BE2C (cell line): ENCODE measurements around the gene KCNIP4.

ENCODE experiments used
- DNase-seq: peaks from one replicate; pipeline ENCODE4 v3.0.0-alpha.2; 2020
- H3K27me3 ChIP-seq: fragments of 250-450 bp; sonication (Bioruptor Pico); 2 replicates; pipeline ENCODE4 v1.5.1; 2020; ENCODE audit warnings: mild to moderate bottlenecking
- H3K36me3 ChIP-seq: fragments of 250-450 bp; sonication (Bioruptor Pico); 2 replicates; pipeline ENCODE4 v1.5.1; 2020; ENCODE audit warnings: mild to moderate bottlenecking
- H3K4me1 ChIP-seq: fragments of 250-450 bp; sonication (Bioruptor Pico); 2 replicates; pipeline ENCODE4 v1.5.1; 2020
- H3K4me3 ChIP-seq: 2 replicates; pipeline ENCODE4 v1.5.1; 2011; ENCODE audit warnings: low read depth, low read length
- H3K9me3 ChIP-seq: fragments of 250-450 bp; sonication (Bioruptor Pico); 2 replicates; pipeline ENCODE4 v1.5.1; 2020
- CTCF ChIP-seq: IDR thresholded peaks from 2 replicates; pipeline ENCODE4 v1.5.1; 2012; ENCODE audit warnings: mild to moderate bottlenecking, low read depth, low read length

KCNIP4 gene

GRCh38 chr4:21002286-21002685 lies 946.3 kb downstream of the KCNIP4 start:
- TF ChIP-seq CTCF, result no peak

GRCh38 chr4:21001490-21001889 lies 947.1 kb downstream of the KCNIP4 start:
- no peak for TF ChIP-seq CTCF
- no peak for DNase-seq
- Histone ChIP-seq H3K4me3 (no peak overlapping the region), H3K9me3 (peaks cover 3% of the 10 kb centered on the region; the same call in 1 of the 2 replicates), H3K4me1 (no peaks in the 10 kb centered on the region), H3K27me3 (no peaks in the 10 kb centered on the region), H3K36me3 (no peaks in the 10 kb centered on the region)

More at GRCh38 chr4:21002286-21002685, 946.3 kb downstream of the KCNIP4 start:
- Histone ChIP-seq H3K9me3 (peaks cover 3% of the 10 kb centered on the region; the same call in 1 of the 2 replicates), H3K4me3 (no peak overlapping the region), H3K27me3 (no peaks in the 10 kb centered on the region), H3K4me1 (no peaks in the 10 kb centered on the region), H3K36me3 (no peaks in the 10 kb centered on the region)
- no peak for DNase-seq

- Histone ChIP-seq H3K4me1 (no peaks in the 10 kb centered on the region), H3K27me3 (no peaks in the 10 kb centered on the region), H3K9me3 (peaks cover 3% of the 10 kb centered on the region; the same call in 1 of the 2 replicates), H3K36me3 (no peaks in the 10 kb centered on the region; the same call in 1 of the 2 replicates), H3K4me3 (no peak overlapping the region)
- DNase-seq, result no peak
- TF ChIP-seq CTCF, result no peak
Measured at GRCh38 chr4:20997886-20998285, 950.7 kb downstream of the KCNIP4 start.

- Histone ChIP-seq H3K9me3 (peaks cover 3% of the 10 kb centered on the region; the same call in 1 of the 2 replicates), H3K27me3 (no peaks in the 10 kb centered on the region), H3K36me3 (no peaks in the 10 kb centered on the region; the same call in 1 of the 2 replicates), H3K4me1 (no peaks in the 10 kb centered on the region), H3K4me3 (no peak overlapping the region)
- TF ChIP-seq CTCF, result no peak
- DNase-seq, result no peak
Measured at GRCh38 chr4:20995610-20996009, 953.0 kb downstream of the KCNIP4 start.

DNA sequence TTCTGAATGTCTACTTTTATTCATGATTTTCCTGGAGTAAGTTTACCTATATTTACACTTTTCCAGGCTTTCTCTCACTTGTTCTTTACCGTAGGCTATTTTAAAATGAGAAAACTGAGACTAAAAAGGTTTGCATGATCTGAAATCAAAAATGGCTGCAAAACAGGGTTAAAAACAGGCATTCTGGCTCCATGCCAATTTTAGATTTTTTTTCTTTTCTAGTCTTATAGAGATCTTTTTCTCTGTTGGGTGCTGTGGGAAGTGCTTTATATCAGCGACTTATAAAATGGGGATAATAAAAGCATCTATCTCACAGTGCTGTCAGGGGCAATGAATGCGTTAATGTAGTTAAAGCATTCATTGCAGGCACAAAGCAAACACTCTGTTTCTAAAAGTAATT lies 953.6 kb downstream of the KCNIP4 start:
- H3K4me1 ChIP-seq, result no peaks in the 10 kb centered on the region
- no peaks in the 10 kb centered on the region; the same call in 1 of the 2 replicates for H3K36me3 ChIP-seq
- TF ChIP-seq CTCF, result no peak
- DNase-seq, result no peak
- H3K27me3 ChIP-seq, result no peaks in the 10 kb centered on the region
- no peak overlapping the region for H3K4me3 ChIP-seq
- peaks cover 3% of the 10 kb centered on the region; the same call in 1 of the 2 replicates for H3K9me3 ChIP-seq

DNA sequence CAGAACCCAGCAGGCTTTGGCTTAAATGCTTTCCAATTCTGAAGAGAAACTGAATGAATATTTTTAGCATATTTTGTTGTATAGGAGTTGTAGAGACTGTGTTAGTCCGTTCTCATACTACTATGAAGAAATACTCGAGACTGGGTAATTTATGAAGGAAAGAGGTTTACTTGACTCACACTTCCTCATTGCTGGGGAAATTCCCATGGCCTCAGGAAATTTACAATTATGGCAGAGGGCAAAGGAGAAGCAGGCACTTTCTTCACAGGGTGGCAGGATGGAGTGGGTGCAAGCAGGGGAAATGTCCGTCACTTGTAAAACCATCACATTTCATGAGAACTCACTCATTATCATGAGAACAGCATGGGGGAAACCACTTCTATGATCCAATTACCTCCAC lies 956.6 kb downstream of the KCNIP4 start:
- no peaks in the 10 kb centered on the region for H3K27me3 ChIP-seq
- DNase-seq, result no peak
- H3K36me3 ChIP-seq, result no peaks in the 10 kb centered on the region; the same call in 1 of the 2 replicates
- H3K4me3 ChIP-seq, result no peak overlapping the region
- no peak for TF ChIP-seq CTCF
- no peaks in the 10 kb centered on the region for H3K9me3 ChIP-seq
- H3K4me1 ChIP-seq, result no peaks in the 10 kb centered on the region
